ENCODE results near the gene NEK4.
A peak's percentile ranks its signal among the peaks of the same experiment; 100 is the strongest.
"Not testable (repeated sequence)": the region's sequence is repeated elsewhere in the genome, so short reads cannot be mapped to it uniquely, and the experiment has no call there.

NEK4 gene

DNA sequence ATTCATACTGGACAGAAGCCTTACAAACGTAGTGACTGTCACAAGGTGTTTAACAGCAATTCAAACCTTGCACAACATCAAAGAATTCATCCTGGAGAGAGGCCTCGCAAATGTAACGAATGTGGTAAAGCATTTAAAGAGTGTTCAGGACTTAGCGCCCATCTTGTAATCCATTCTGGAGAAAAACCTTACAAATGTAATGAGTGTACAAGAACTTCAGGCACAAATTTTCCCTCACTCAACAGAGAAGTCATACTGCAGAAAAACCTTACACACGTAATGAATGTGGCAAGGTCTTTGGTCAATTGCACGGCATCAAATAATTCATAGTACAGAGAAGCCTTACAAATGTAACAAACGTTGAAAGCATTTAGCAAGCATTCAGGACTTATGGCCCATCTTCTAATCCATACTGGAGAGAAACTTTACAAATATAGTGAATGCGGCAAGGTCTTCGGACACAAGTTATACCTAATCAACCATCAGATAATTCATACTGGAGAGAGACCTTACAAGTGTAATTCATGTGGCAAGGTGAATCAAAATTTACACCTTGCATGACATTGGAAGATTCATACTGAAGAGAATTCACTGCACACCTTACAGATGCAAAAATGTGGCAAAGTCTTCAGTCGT lies 37.4 kb downstream of the NEK4 start:
- DNase-seq (ENCODE audit: low read depth), result no peak
- H3K4me3 ChIP-seq (ENCODE audit: low read depth, low read length), result no peak overlapping the region
- TF ChIP-seq, protein P1, sequence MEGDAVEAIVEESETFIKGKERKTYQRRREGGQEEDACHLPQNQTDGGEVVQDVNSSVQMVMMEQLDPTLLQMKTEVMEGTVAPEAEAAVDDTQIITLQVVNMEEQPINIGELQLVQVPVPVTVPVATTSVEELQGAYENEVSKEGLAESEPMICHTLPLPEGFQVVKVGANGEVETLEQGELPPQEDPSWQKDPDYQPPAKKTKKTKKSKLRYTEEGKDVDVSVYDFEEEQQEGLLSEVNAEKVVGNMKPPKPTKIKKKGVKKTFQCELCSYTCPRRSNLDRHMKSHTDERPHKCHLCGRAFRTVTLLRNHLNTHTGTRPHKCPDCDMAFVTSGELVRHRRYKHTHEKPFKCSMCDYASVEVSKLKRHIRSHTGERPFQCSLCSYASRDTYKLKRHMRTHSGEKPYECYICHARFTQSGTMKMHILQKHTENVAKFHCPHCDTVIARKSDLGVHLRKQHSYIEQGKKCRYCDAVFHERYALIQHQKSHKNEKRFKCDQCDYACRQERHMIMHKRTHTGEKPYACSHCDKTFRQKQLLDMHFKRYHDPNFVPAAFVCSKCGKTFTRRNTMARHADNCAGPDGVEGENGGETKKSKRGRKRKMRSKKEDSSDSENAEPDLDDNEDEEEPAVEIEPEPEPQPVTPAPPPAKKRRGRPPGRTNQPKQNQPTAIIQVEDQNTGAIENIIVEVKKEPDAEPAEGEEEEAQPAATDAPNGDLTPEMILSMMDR (conservative IDR thresholded peaks at IDR 0.05; ENCODE audit: low read depth, low read length), result no peak

DNA sequence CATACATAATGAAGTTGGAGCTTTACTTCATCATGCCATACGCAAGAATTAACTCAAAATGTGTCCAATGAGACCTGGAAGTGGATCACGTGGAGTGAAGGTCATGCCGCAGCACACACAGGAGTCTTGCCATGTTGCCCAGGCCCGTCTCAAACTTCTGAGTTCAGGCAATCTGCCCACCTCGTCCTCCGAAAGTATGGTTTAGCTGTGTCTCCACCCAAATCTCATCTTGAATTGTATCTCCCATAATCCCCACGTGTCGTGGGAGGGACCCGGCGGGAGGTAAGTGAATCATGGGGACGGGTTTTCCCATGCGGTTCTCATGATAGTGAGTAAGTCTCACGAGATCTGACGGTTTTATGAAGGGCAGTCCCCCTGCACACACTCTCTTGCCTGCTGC lies 39.1 kb downstream of the NEK4 start:
- H3K4me3 ChIP-seq (ENCODE audit: low read depth, low read length), result no peak overlapping the region
- TF ChIP-seq, protein P1 (conservative IDR thresholded peaks at IDR 0.05; ENCODE audit: low read depth, low read length), result no peak
- DNase-seq (ENCODE audit: low read depth), result no peak

DNA sequence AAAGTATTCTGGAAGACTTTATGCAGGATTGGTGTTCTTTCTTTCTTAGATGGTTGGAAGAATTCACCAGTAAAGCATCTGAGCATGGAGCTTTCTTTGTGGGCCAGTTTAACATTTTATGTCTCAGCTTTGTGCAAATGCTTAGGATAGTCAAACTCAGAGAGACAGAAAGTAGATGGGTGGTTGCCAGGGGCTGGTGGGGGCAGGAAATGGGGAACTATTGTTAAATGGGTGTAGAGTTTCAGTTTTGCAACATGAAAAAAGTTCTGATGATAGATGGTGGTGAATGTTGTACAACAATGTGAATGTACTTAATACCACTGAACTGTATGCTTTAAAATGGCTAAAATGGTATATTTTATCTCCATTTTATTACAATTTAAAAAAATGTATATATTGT lies 40.1 kb downstream of the NEK4 start:
- peak; percentile 3 for DNase-seq (ENCODE audit: low read depth)
- TF ChIP-seq, protein P1 (conservative IDR thresholded peaks at IDR 0.05; ENCODE audit: low read depth, low read length), result no peak

DNA sequence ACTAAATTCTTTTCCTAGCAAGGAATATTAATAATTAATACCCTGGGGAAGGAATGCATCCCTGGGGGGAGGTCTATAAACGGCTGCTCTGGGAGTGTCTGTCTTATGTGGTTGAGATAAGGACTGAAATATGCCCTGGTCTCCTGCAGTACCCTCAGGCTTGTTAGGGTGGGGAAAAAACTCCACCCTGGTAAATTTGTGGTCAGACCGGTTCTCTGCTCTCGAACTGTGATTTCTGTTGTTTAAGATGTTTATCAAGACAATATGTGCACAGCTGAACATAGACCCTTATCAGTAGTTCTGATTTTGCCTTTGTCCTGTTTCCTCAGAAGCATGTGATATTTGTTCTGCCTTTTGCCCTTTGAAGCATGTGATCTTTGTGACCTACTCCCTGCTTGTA lies 42.0 kb downstream of the NEK4 start:
- DNase-seq (ENCODE audit: low read depth); H3K4me3 ChIP-seq (ENCODE audit: low read depth, low read length): not testable (repeated sequence)

More for the DNA sequence above, 40.1 kb downstream of the NEK4 start:
- H3K4me3 ChIP-seq (ENCODE audit: low read depth, low read length), result no peak overlapping the region

DNA sequence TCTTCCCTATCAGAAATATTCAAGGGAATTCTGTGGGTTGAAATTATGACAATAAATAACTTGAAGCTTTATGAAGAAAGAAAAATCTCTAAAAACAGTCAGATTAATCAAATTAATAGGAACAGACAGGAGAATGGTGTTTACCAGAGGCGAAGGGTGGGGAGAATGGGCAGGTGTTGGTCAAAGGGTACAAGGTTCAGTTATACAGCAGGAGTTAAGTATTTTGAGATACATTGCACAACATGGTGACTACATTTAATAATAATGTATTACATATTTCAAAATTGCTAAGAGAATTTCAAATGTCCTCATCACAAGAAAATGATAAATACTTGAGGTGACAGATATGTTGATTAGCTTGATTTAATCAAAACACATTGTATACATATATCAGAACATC lies 46.2 kb downstream of the NEK4 start:
- TF ChIP-seq, protein P1 (conservative IDR thresholded peaks at IDR 0.05; ENCODE audit: low read depth, low read length), result no peak
- DNase-seq (ENCODE audit: low read depth), result no peak
- H3K4me3 ChIP-seq (ENCODE audit: low read depth, low read length), result no peak overlapping the region

DNA sequence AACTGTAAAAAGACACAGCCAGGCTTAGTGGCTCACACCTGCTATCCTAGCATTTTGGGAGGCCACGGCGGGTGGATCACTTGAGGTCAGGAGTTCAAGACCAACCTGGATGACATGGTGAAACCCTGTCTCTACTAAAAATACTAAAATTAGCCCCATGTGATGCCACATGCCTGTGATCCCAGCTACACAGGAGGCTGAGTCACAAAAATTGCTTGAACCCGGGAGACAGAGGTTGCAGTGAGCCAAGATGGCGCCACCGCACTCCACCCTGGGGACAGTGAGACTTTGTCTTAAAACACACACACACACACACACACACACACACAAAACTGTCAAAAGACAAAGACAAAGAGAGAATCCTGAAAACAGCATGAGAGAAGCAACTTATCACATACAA lies 46.8 kb downstream of the NEK4 start:
- TF ChIP-seq, protein P1 (conservative IDR thresholded peaks at IDR 0.05; ENCODE audit: low read depth, low read length), result no peak
- no peak for DNase-seq (ENCODE audit: low read depth)
- no peak overlapping the region for H3K4me3 ChIP-seq (ENCODE audit: low read depth, low read length)

DNA sequence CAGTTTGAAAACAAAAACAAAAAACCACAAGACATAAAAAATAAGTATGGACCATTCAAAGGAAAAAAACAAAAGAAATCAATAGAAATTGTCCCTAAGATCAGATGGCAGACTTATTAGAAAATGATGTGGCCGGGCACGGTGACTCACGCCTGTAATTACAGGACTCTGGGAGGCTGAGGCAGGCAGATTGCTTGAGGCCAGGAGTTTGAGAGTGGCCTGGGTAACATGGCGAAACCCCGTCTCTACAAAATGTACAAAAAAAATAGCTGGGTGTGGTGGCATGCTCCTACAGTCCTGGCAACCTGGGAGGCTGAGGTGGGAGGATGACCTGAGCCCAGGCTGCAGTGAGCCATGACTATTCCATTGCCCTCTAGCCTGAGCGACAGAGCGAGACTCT lies 48.2 kb downstream of the NEK4 start:
- TF ChIP-seq, protein P1 (conservative IDR thresholded peaks at IDR 0.05; ENCODE audit: low read depth, low read length), result no peak
- DNase-seq (ENCODE audit: low read depth), result no peak
- no peak overlapping the region for H3K4me3 ChIP-seq (ENCODE audit: low read depth, low read length)
